MM.1S (cell line): ENCODE results near the gene RALGDS.
"Not testable (repeated sequence)": the region's sequence is repeated elsewhere in the genome, so short reads cannot be mapped to it uniquely, and the experiment has no call there.

Experiments
- DNase-seq: peaks from one replicate; pipeline ENCODE4 v3.0.0-alpha.2; 2015
- H2AFZ ChIP-seq: fragments of 300-600 bp; sonication (generic); 2 replicates; pipeline ENCODE4 v1.6.0; 2016; ENCODE audit warnings: antibody characterized with exemption, low read length
- H3F3A ChIP-seq: fragments of 300-600 bp; sonication (generic); 2 replicates; pipeline ENCODE4 v1.6.1; 2016; ENCODE audit warnings: mild to moderate bottlenecking, antibody characterized with exemption, low read length, moderate library complexity, mixed read lengths; ENCODE audit not compliant: insufficient read depth
- H3K27ac ChIP-seq: fragments of 300-600 bp; sonication (generic); 2 replicates; pipeline ENCODE4 v1.5.1; 2016; ENCODE audit warnings: mild to moderate bottlenecking, low read length
- H3K27me3 ChIP-seq: fragments of 300-600 bp; sonication (generic); replicated peaks from 2 replicates; pipeline ENCODE4 v1.6.0; 2016; ENCODE audit warnings: low read length; ENCODE audit not compliant: insufficient read depth
- H3K36me3 ChIP-seq: fragments of 300-600 bp; sonication (generic); replicated peaks from 2 replicates; pipeline ENCODE4 v1.6.1; 2016; ENCODE audit warnings: mild to moderate bottlenecking, low read length, mixed read lengths; ENCODE audit not compliant: insufficient read depth
- H3K4me1 ChIP-seq: fragments of 300-600 bp; sonication (generic); 2 replicates; pipeline ENCODE4 v1.6.1; 2016; ENCODE audit warnings: low read length, mixed read lengths
- H3K4me2 ChIP-seq: fragments of 300-600 bp; sonication (generic); 2 replicates; pipeline ENCODE4 v1.6.0; 2016; ENCODE audit warnings: low read depth, low read length
- H3K4me3 ChIP-seq: fragments of 300-600 bp; sonication (generic); 2 replicates; pipeline ENCODE4 v1.5.1; 2016; ENCODE audit warnings: low read length, mixed read lengths
- H3K79me2 ChIP-seq: fragments of 300-600 bp; sonication (generic); 2 replicates; pipeline ENCODE4 v1.6.1; 2016; ENCODE audit warnings: mixed run types, low read length, mixed read lengths
- H3K9ac ChIP-seq: fragments of 300-600 bp; sonication (generic); 2 replicates; pipeline ENCODE4 v1.6.1; 2016; ENCODE audit warnings: low read length, mixed read lengths
- H3K9me2 ChIP-seq: fragments of 300-600 bp; sonication (generic); replicated peaks from 2 replicates; pipeline ENCODE4 v1.6.1; 2016; ENCODE audit warnings: mild to moderate bottlenecking, low read length, mixed read lengths; ENCODE audit not compliant: insufficient read depth
- H3K9me3 ChIP-seq: fragments of 300-600 bp; sonication (generic); replicated peaks from 2 replicates; pipeline ENCODE4 v1.6.1; 2016; ENCODE audit warnings: mild to moderate bottlenecking, low read length, mixed read lengths; ENCODE audit not compliant: insufficient read depth
- H4K20me1 ChIP-seq: fragments of 300-600 bp; sonication (generic); 2 replicates; pipeline ENCODE4 v1.6.1; 2016; ENCODE audit warnings: mild to moderate bottlenecking, low read length, moderate library complexity, mixed read lengths; ENCODE audit not compliant: insufficient read depth
- CTCF ChIP-seq: fragments of 300-600 bp; sonication (generic); IDR thresholded peaks from 2 replicates; pipeline ENCODE4 v1.5.1; 2016; ENCODE audit warnings: antibody characterized with exemption, low read length, mixed read lengths
- EZH2 ChIP-seq: fragments of 300-600 bp; sonication (generic); optimal IDR thresholded peaks from 2 replicates; pipeline ENCODE3; 2017; ENCODE audit warnings: low read depth, mild to moderate bottlenecking, antibody characterized with exemption, low read length, mixed read lengths
- EZH2phosphoT487 ChIP-seq: fragments of 300-600 bp; sonication (generic); IDR thresholded peaks from 2 replicates; pipeline ENCODE4 v1.6.1; 2018; ENCODE audit warnings: antibody characterized with exemption, low read length

The RALGDS gene

GRCh38 chr9:133080786-133081779, 40.0 kb downstream of the RALGDS start:
- H3K4me3 ChIP-seq, H4K20me1 ChIP-seq, H3K9me3 ChIP-seq, H3K27ac ChIP-seq, H3K9me2 ChIP-seq, H3K79me2 ChIP-seq, H3F3A ChIP-seq, H3K9ac ChIP-seq, DNase-seq, H2AFZ ChIP-seq, H3K36me3 ChIP-seq, H3K4me1 ChIP-seq, H3K4me2 ChIP-seq: not testable (repeated sequence)
- H3K27me3 ChIP-seq: peaks cover 46% of the 10 kb centered on the region

GRCh38 chr9:133080161-133080560, 40.9 kb downstream of the RALGDS start:
- Histone ChIP-seq H3K9ac (no peak overlapping the region), H3K79me2 (no peaks in the 10 kb centered on the region), H3F3A (no peaks in the 10 kb centered on the region), H2AFZ (no peak overlapping the region), H3K27me3 (peaks cover 55% of the 10 kb centered on the region), H3K4me2 (no peak overlapping the region), H4K20me1 (no peaks in the 10 kb centered on the region), H3K9me3 (no peaks in the 10 kb centered on the region), H3K27ac (no peak overlapping the region), H3K9me2 (no peaks in the 10 kb centered on the region), H3K36me3 (no peaks in the 10 kb centered on the region), H3K4me1 (no peaks in the 10 kb centered on the region), H3K4me3 (no peak overlapping the region)
- DNase-seq: no peak
- no peak for TF ChIP-seq CTCF
- TF ChIP-seq EZH2phosphoT487: no peak
- no peak for TF ChIP-seq EZH2

- H3K27ac ChIP-seq: no peak overlapping the region
- no peaks in the 10 kb centered on the region for H3F3A ChIP-seq
- no peak overlapping the region for H2AFZ ChIP-seq
- no peaks in the 10 kb centered on the region for H3K9me3 ChIP-seq
- no peak overlapping the region for H3K4me2 ChIP-seq
- H3K9ac ChIP-seq: no peak overlapping the region
- H4K20me1 ChIP-seq: no peaks in the 10 kb centered on the region
- DNase-seq: no peak
- H3K4me3 ChIP-seq: no peak overlapping the region
- H3K27me3 ChIP-seq: peaks cover 68% of the 10 kb centered on the region
- no peaks in the 10 kb centered on the region for H3K9me2 ChIP-seq
- no peaks in the 10 kb centered on the region for H3K36me3 ChIP-seq
- no peaks in the 10 kb centered on the region for H3K79me2 ChIP-seq
- no peaks in the 10 kb centered on the region for H3K4me1 ChIP-seq
- TF ChIP-seq EZH2phosphoT487: no peak
Observed at GRCh38 chr9:133078486-133078885, 42.6 kb downstream of the RALGDS start.

- H3K36me3 ChIP-seq: no peaks in the 10 kb centered on the region
- no peaks in the 10 kb centered on the region for H3F3A ChIP-seq
- H3K4me1 ChIP-seq: no peaks in the 10 kb centered on the region
- no peaks in the 10 kb centered on the region for H3K9me2 ChIP-seq
- no peak overlapping the region for H2AFZ ChIP-seq
- no peak for DNase-seq
- no peak overlapping the region for H3K27ac ChIP-seq
- TF ChIP-seq EZH2: no peak
- no peak overlapping the region for H3K4me3 ChIP-seq
- no peaks in the 10 kb centered on the region for H3K79me2 ChIP-seq
- no peaks in the 10 kb centered on the region for H4K20me1 ChIP-seq
- H3K27me3 ChIP-seq: peaks cover 65% of the 10 kb centered on the region
- no peak overlapping the region for H3K9ac ChIP-seq
- H3K9me3 ChIP-seq: no peaks in the 10 kb centered on the region
- H3K4me2 ChIP-seq: no peak overlapping the region
Observed at GRCh38 chr9:133076691-133077090, 44.3 kb downstream of the RALGDS start.
